GM18526 (cell line): ENCODE results near the gene SMYD1.
A peak's percentile ranks its signal among the peaks of the same experiment; 100 is the strongest.

Experiments
- POLR2A ChIP-seq: IDR thresholded peaks from 3 replicates; pipeline ENCODE4 v1.6.1; 2011; ENCODE audit not compliant: insufficient read length; ENCODE audit errors: extremely low read depth

SMYD1 gene

GRCh38 chr2:88053934-88054781, 13.5 kb upstream of the SMYD1 start:
- TF ChIP-seq POLR2A: no peak

- no peak for TF ChIP-seq POLR2A
Observed at GRCh38 chr2:88054782-88055370, 12.7 kb upstream of the SMYD1 start.

- peak; percentile 93 for TF ChIP-seq POLR2A
Observed at GRCh38 chr2:88055371-88056128, 12.1 kb upstream of the SMYD1 start, which contains the start of gene KRCC1. Gene KRCC1, minus strand, starts transcription at chr2:88055783. Its CDS starts 27,220 bp downstream, at chr2:88028563.

- no peak for TF ChIP-seq POLR2A
Observed at GRCh38 chr2:88057437-88057844, 10.2 kb upstream of the SMYD1 start.

GRCh38 chr2:88058191-88058590, 9.4 kb upstream of the SMYD1 start:
- TF ChIP-seq POLR2A: no peak

- no peak for TF ChIP-seq POLR2A
Observed at GRCh38 chr2:88059979-88060906, 7.4 kb upstream of the SMYD1 start.

- TF ChIP-seq POLR2A: no peak
Observed at GRCh38 chr2:88060907-88061275, 6.7 kb upstream of the SMYD1 start.

GRCh38 chr2:88061295-88061694, 6.3 kb upstream of the SMYD1 start:
- no peak for TF ChIP-seq POLR2A

GRCh38 chr2:88066543-88066942, 1.1 kb upstream of the SMYD1 start:
- TF ChIP-seq POLR2A: no peak

- TF ChIP-seq POLR2A: no peak
Observed at GRCh38 chr2:88067189-88067588, 436 bp upstream of the SMYD1 start.

GRCh38 chr2:88068044-88068443, 419 bp downstream of the SMYD1 start:
- TF ChIP-seq POLR2A: no peak

- TF ChIP-seq POLR2A: no peak
Observed at GRCh38 chr2:88069117-88069516, 1.5 kb downstream of the SMYD1 start.

GRCh38 chr2:88070055-88070454, 2.4 kb downstream of the SMYD1 start:
- no peak for TF ChIP-seq POLR2A

- no peak for TF ChIP-seq POLR2A
Observed at GRCh38 chr2:88071365-88071764, 3.7 kb downstream of the SMYD1 start.

- TF ChIP-seq POLR2A: no peak
Observed at GRCh38 chr2:88074150-88074549, 6.5 kb downstream of the SMYD1 start.

GRCh38 chr2:88074854-88075292, 7.2 kb downstream of the SMYD1 start:
- TF ChIP-seq POLR2A: no peak
